ENCODE measurements around the gene TICRR.
"Not testable (repeated sequence)": the region's sequence is repeated elsewhere in the genome, so short reads cannot be mapped to it uniquely, and the experiment has no call there.

TICRR gene

DNA sequence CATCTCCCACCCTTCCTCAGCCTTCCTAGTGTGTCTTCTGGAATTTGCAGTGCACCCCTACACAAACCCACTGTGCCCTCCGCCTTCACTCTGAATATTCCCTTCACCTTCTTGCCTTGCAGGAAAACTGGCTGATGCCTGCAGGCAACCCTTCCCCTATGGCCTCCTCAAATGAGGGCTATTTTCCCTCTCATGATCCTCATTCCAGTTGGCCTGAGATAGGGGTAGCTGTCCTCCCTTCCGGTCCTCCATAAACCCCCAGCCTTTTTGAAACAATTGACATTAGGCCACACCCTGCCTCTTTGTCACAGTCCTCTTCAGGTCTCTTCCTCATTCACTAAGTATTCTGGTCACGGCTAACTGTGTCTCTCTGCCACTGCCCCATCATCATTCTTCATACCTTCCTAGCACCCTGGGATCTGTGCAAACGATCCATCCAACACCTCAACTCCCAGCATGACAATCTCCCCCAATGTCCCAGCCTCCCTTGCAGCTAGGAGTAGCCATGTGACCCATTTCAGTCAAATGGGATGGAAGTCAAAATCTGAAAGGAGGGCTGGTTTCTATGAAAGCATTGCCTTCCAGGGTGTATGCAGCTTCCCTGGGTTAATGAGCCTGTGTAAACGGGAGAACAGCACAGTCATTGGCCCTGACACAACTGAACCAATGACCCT, 8.5 kb upstream of the TICRR start:
- DNase-seq: no peak

DNA sequence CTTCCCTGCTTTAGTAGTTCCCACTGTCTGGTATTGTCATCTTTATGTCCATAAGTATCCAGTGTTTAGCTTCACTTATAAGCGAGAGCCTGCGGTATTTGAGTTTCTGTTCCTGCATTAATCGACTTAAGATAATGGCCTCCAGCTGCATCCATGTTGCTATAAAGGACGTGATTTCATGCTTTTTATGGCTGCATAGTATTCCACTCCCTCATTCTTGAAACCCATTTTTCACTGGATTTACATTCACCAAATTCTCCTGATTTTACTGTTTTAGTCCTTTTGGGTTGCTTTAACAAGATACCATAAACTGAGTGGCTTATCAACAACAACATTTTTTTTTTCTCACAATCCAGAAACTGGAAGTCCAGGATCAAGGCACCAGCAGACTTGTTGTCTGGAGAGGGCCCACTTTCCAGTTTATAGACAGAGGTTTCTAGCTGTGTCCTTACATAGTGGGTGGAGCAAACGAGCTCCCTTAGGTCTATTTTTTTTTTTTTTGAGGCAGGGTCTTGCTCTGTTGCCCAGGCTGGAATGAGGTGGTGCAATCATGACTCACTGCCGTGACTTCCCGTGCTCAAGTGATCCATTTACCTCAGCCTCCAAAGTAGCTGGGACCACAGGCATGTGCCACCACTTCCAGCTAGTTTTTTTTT, 6.1 kb upstream of the TICRR start:
- no peak for DNase-seq

DNA sequence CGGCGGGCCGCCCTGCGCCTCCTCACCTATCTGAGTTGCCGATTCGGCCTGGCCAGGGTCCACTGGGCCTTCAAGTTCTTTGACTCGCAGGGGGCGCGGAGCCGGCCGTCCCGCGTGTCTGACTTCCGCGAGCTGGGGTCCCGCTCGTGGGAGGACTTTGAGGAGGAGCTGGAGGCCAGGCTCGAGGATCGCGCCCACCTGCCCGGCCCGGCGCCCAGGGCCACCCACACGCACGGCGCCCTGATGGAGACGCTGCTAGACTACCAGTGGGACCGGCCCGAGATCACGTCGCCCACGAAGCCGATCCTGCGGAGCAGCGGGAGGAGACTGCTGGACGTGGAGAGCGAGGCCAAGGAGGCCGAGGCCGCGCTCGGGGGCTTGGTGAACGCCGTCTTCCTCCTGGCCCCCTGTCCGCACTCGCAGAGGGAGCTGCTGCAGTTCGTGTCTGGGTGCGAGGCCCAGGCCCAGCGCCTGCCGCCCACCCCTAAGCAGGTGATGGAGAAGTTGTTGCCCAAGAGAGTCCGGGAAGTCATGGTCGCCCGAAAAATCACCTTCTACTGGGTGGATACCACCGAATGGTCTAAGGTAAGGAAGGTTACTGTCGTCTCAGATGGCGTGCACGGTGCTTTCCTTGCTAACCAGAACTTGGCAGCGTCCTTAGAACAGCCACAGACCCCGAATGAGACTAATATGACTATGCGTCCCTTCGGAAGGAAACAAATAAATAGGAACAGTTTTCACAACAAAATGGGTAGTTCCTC, 567 bp downstream of the TICRR start:
- no peak for DNase-seq

DNA sequence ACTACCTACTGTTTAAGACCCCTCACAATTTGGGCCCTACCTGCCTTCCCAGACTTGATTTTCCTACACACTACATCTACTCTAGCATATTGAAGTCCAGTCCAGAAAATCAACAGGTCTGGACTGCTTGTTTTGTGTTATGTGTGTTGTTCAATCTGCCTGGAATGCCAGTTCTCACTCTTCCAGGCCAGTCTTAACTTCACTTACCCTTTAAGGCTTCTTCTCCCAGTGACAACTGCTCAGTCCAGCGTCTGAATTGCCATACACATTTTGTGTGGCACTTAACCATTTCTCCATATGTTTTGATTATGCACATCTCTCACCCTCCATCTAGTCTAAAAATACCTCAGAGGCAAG, 1.1 kb downstream of the TICRR start:
- no peak for DNase-seq

DNA sequence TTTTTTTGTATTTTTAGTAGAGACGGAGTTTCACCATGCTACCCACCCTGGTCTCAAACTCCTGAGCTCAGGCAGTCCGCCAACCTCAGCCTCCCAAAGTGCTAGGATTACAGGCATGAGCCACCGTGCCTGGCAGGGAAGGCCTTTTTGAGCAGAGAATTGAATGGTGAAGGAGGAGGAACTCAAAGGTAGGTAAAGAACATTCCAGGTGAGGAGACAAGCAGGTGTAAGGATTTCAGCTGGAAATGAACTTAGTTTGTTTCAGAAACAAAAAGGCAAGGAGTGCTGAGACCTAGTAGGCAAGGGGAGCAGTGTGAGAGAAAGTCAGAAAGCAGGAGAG, 2.5 kb downstream of the TICRR start:
- DNase-seq: no peak

DNA sequence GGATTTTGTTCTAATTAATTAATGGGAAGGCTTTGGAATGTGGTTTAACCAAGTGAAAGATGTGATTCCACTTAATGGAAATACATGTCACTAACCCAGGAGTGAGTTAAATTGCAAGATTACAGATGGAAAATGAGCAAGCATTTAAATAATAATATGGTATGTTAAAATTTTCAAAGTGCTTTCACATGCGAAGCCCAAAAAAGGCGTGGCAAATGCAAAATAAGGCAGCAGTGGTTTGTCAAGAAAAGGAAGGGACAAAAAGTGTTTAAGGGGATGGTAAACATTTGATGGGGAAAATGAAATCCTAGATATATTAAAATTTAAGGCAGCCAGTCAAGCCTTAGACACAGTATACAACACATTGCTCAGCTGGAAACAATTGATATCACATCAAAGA, 2.9 kb downstream of the TICRR start:
- DNase-seq: no peak

DNA sequence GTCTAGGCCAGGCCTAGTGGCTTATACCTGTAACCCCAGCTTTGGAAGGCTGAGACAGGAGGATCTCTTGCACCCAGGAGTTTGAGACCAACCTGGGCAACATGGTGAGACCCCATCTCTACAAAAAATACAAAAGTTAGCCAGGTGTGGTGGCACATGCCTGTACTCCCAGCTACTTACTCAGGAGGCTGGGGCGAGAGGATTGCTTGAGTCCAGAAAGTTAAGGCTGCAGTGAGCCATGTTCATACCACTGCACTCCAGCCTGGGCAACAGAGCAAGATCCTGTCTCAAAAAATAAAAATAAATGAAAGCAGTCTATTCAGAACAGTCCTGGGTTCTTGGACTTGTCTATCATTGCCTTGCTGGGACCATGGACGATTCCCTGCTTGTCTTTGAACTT, 5.5 kb downstream of the TICRR start:
- DNase-seq: not testable (repeated sequence)

DNA sequence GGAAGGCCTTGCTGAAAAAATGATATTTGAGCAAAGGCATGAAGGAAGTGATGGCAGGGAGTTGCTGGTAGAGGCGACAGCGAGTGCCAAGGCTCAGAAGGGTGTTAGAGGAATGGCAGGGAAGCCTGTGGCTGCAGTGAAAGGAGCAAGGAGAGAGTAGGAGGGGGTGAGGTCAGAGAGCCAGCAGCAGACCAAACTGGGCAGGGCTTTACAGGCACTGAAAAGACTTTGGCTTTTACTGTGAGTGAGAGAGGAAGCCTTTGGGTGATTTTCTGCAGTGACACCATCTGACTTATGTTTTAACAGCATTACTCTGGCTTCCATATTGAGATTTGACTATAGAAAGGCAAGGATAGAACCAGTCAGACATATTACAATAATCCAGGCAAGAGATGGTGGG, 11.4 kb downstream of the TICRR start:
- DNase-seq: no peak

DNA sequence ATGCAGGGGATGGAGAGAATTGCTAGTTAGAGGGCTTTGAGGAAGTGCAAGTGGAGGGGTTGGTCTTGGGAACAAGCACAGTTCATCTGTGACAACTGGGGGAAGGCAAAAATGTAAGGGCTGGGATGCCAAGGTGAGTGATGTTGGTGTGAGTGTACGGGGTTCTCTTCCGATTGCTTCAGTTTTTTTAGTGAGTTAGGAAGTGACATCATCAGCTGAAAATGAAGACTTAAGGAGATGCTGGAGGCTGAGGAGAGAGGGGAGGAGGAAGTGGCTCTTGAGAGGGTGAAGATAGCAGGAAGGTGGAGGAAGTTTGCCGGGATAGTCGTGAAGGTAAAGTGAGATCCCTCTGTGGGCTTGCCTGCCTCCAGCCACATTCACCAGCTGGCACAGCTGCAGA, 12.7 kb downstream of the TICRR start:
- DNase-seq: no peak

DNA sequence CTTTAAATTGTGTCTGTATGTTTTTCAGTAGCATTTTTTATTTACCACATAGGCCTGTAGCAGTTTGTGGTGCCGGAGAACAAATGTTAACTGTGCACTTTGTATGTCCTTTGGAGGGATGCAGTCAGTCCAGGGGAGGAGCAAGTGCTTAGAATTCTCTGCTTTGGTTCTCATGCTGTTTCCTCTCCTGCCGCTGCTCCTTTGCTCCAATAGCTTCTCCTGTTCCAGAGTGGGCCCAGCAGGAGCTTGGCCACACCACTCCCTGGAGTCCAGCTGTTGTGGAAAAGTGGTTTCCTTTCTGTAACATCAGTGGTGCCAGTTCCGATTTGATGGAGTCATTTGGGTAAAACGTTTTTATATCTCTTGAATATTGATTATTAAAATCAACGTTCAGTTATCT, 16.6 kb downstream of the TICRR start:
- DNase-seq: no peak

DNA sequence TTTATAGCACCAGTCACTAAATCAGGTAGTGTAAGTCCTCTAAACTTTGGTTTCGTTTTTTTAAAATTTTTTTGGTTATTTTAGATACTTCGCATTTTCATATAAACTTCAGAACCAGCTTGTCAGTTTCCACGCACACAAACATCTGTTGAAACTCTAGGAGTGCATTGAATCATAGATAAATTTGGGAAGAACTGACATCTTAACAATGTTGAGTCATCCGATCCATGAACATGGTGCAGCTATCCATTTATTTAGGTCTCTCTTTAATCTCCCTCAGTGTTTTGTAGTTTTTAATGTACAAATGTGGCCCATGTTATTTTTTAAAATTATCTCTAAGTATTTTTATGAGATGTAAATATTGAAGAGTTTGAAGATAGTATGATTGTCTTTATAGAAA, 17.7 kb downstream of the TICRR start:
- no peak for DNase-seq

DNA sequence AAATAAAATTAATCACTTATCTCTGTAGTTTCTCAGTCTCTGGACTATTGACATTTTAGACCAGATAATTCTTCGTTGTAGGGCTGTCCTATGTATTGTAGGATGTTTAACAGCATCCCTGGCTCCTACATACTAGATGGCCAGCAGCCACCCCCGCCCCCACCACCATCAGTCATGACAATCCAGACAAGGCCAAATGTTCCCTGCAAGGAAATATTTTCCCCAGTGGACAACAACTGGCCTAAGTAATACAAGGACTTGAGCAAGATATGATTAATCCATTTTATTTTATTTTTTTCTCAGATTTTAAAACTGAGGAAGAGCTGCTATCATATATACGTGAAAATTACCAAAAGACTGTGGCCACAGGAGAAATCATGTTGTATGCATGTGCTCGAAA, 23.8 kb downstream of the TICRR start:
- DNase-seq: no peak

DNA sequence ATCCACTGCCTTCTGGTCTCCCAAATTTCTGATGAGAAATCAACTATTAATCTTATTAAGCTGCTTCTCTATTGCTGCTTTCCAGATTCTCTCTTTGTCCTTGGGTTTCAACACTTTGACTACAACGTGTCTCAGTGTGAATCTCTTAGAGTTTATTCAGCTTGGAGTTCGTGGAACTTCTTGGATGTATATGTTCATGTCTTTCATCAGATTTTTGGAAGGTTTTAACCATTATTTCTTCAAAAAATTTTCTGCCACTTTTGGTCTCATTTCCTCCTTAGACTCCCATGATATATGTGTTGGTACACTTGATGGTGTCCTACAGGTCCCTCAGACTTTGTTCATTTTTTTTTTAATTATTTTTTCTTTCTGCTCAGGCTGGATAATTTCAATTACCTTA, 36.0 kb downstream of the TICRR start:
- no peak for DNase-seq

DNA sequence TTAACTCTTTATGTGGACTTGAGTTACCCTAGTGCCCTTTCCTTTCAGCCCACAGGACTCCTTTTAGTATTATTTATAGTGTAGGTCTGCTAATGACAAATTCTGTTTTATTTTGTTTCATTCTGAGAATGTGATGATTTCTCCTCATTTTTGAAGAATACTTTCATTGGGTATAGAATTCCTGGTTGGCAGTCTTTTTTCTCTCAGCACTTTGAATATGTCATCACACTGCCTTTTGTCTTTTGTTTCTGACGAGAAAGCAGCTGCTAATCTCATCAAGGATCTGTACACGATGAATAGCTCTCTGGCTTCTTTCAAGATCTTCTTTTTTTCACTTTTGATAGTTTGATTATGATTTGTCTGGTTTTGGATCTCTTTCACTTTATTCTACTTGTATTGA, 37.8 kb downstream of the TICRR start:
- DNase-seq: no peak

DNA sequence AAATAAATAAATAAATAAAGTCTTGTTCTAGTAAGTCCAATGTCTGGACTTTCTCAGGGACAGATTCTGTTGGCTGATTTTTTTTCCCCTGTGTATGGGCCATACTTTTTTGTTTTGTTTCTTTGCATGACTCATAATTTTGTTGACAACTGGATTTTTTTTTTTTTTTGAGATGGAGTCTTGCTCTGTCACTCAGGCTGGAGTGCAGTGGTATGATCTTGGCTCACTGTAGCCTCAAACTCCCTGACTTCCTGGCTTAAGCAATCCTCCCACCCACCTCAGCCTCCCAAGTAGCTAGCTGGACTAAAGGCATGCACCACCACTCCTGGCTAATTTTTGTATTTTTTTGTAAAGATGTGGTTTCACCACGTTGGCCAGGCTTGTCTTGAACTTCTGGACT, 38.9 kb downstream of the TICRR start:
- no peak for DNase-seq

DNA sequence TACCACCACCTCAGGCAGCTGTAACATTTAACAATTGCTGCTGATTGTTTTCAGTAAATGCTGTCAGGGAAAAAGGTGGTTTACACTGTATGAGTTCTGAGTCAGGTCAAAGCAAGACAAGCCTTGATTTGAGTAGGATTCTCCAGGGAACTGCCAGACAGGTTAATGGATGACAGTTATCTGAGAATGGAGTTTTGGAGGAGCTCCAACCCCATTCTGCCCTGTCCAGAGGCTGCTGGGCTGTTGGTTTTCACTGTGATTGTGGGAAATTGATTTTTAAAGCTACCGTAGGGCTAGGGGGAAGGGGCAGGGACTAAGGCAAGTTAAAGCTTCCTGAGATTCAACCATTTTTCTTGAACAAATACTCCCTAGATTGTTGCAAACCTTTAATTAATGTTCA, 39.9 kb downstream of the TICRR start:
- no peak for DNase-seq

DNA sequence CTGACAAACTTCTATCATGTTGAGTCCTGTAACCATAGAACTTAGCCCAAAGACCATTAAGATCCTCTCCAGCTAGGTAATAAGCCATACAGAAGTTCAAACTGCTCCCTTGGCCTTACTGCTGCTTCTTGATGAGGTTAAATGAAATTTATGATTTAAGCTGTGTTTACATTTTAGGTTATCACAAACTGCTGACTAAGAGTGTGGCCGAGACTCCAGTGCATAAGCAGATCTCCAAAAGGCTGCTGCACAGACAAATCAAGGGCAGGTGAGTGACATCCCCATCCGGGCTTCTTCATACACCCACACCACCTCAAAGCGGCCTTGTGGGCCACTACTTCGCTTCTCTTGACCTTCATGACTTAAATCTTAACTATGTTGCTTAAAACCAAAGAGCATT, 41.0 kb downstream of the TICRR start:
- no peak for DNase-seq

DNA sequence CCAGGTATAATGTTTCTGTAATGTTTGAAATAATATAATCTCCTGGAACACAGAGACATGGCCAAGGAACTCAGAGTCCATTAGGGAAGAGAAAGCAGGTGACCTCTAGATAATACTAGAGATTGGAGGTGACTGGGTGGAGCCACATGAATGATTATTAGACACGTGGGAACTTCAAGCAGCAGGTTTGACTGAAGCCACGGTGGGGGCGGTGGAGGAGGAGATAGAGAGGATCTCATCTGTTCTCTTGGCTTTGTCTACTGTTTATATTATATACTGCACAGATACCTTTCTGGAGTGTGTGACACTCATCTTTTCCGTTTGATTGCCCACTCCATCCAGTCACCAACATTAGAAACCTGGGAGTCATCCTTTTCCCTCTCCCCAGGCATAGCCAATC, 46.3 kb downstream of the TICRR start:
- DNase-seq: no peak

DNA sequence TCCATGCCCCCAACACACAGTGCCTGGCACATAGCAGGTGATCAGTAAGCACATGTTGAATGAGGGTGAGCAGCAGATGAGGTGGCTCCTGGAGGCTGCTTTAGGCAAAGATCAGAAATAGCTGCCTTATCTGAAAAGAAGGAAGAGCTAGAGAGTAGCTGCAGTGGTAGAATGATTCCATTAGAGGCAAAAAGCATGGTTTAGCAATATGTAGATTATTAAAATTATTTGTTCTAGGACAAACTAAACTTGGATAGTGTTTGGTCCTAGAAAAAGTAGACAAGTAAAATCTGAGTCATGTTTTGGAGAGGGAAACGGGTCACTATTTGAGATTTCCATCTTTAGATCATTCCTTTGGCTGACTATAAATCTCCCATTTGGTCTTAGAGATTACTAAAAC, 47.9 kb downstream of the TICRR start:
- DNase-seq: no peak

DNA sequence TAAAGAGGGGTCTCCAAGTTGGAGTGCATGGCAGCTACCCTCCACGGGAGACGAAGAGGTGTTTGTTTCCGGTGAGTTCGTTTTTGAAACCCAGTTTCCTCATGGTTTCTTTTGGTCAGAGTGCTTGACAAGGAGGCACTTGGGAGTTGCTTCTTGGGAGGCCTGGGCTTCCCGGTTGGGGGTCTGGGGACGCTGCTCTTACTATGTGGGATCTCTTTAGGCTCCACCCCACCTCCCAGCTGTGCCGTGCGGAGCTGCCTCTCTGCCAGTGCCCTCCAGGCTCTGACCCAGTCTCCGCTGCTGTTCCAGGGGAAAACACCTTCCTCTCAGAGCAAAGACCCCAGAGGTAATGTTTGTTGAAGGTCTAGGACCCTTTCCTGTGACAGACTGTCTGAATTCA, 50.4 kb downstream of the TICRR start:
- no peak for DNase-seq

DNA sequence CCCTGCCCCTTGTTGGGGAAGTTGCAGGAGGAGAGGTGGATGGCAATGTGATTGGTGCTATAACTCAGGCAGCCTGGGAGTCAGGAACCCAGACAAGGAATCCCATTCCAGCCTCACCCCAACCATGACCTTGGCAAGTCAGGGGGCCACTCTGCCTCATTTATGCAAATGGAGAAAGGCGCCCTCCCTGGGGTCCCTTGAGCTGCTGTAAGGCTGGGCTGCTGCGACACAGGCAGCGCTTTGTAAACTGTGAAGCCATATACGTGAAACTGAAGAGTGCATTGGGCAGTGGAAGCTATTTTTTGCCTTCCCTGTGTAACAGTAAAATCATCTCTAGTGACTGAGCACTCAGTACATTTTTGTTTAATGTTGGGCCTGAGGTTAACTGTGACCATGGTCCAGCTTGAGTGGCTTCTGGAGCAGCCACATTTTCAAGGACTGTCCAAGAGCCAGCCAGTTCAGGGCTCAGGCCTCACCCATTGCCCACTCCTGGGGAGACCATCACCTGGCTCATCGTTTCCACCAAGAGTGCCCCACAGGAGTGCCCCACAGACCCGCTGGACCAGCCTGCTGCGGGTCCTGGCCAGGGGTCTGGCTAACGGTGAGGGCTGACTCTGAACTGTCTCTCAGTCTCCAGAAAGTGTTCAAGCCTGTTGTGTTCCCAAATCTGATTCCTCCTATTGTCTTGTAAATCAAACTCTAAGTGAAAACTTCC, 52.1 kb downstream of the TICRR start:
- no peak for DNase-seq

DNA sequence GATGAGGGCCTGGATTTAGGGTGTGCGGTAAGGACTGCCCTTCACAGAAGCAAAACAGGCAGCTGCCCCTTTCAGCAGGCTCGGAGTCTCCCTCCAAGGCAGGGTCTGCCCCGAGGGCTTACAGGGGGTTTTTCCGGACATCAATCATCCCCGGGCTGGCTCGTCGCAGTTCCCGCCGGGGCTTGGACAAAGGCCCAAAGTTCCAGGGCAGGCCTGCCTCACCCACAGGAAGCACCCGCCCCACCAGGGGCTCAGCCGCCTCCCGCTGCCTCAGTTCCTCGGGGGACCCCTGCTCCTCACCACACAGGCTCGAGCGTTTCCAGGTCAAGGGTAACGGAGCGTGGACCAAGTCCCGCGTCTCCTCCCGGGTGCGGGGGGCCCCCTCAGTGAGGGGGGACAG, 53.0 kb downstream of the TICRR start:
- DNase-seq: no peak

DNA sequence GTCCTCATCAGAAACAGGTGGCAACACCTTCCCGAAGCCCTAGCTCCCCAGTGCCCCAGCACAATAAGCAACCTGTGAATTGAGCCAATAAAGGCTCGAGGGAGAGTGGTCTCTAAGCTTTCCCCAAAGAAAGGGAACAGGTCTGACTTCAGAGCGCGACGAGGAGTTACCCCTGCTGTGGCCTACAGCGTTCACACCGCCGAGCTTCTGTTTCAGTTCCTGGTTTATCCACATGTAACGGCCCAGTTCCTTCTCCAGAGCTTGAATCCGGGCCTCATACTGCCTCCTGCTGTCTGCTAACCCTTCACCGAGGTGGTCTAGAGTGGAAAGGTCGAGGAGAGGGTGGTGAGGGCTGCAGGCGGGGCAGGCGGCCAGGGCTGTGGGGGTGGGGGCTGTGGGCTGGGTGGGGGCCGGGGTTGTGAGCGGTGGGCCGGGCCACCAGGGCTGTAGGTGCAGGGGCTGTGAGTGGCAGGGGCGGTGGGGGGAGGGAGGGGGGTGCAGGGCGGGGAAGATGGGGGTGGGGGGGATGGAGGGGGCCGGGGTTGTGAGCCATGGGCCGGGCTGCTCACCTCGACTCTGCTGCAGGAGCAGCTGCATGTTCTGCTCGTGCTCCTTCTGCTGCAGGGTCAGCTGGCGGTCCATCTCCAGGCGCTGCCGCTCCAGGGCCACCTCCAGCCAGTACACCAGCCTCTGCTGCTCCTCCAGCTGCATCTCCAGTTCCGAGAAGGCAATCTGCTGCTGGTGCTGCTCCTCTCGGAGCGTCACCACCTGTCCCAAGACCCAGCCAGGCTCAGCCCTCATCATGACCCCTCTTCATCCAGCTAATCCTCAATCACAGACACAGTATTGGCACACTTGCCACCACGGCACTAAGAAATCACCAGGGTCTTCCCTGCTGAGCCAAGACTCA, 53.8 kb downstream of the TICRR start:
- no peak for DNase-seq
